Stimulated activated CD4-positive, alpha-beta T cell treated with anti-CD3 and anti-CD28 coated beads, Interleukin-1b, Interleukin-23, amount 100 ng/mL, for 1 hour (primary cell): ENCODE measurements around the gene SCAMP5.

Experiments used
- DNase-seq, 2 donors: peaks; one replicate each; pipeline ENCODE4 v3.0.0-alpha.2; 2020; ENCODE audit warnings: low read depth in 2 of 2

The SCAMP5 gene

DNA sequence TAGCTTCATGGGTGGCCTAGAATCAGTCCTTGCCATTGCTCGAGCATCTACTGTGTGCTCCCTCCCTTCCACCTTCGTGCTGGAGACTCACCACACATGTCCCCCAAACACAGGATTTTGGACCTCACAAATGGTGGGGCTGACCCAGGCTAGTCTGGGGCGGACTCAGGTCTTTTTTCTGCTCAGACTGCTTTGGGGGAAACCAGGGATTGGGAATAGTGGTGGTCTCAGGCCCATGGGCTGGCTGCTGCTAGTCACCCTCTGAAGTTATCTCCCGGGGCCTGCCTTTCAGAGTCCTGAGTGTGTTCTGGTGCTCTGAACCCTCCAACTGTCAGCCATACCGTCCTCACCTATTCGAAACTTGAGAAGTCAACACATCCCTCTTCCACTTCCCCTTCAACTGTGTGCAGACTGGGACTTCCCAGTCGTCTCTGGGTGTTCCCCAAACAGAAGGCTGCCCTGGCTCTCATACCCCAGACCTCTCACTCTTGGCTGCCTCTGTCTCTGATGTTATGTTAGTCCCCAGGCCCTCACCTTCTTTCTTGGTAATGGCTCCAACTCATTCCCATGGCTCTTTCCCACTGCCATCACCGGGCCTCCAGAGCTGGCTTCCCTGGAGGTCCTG lies 74.0 kb downstream of the SCAMP5 start:
- no peak for DNase-seq

DNA sequence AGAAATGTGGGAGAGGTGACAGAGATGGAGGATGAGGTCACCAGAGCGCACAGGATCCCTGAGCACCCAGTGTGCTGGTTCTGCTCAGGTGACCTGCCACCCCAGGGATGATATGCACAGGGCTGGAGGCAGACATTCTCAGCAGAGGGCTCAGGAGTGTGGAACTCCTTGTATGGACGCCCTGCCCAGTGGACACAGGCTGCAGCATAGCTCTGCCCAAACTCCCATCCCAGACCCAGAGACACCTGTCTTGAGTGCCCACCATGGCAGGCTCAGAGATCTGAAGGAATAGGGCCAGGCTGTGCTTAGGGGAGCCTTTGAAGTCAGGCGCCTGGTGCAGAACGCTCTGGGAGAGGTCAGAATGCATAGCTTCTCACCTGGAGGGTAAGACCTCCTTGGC lies 75.3 kb downstream of the SCAMP5 start:
- no peak for DNase-seq
